Measurements from ENCODE around the gene PIAS1. TPM values are rescaled to one million over a fixed set of nuclear protein-coding genes. Genes with fewer than 3 reads are reported as not detected.

The PIAS1 gene
- total RNA-seq, 1 donor from 2014 or later: 67.8 TPM

DNA sequence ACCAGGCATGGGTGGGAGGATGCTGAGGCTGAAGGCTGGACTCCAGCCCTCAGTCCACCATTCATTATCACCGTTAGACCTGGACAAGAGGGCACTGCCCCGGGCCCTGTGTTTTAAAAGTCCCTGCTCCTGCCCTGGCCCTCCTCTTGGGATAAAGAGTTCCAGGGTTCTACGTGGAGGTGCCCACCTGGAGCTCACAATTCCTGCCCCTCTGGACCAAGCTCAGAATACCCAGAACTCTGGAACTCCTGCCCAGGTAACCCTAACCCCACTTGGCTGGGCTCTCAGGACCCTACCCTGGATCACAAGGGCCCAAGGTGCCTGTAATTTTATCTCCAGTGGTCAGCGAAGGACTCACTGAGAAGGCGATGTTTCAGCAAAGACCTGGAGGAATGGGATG is 149.8 kb downstream of the PIAS1 start:
- TF ChIP-seq, protein P1, sequence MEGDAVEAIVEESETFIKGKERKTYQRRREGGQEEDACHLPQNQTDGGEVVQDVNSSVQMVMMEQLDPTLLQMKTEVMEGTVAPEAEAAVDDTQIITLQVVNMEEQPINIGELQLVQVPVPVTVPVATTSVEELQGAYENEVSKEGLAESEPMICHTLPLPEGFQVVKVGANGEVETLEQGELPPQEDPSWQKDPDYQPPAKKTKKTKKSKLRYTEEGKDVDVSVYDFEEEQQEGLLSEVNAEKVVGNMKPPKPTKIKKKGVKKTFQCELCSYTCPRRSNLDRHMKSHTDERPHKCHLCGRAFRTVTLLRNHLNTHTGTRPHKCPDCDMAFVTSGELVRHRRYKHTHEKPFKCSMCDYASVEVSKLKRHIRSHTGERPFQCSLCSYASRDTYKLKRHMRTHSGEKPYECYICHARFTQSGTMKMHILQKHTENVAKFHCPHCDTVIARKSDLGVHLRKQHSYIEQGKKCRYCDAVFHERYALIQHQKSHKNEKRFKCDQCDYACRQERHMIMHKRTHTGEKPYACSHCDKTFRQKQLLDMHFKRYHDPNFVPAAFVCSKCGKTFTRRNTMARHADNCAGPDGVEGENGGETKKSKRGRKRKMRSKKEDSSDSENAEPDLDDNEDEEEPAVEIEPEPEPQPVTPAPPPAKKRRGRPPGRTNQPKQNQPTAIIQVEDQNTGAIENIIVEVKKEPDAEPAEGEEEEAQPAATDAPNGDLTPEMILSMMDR (IDR thresholded peaks at IDR 0.05; ENCODE audit: unreplicated experiment): no peak
- Mint-ChIP-seq H3K4me3 (ENCODE audit: unreplicated experiment) (no peak overlapping the region), H3K36me3 (ENCODE audit: low read depth, unreplicated experiment) (peaks cover 7% of the 10 kb centered on the region), H3K27ac (ENCODE audit: unreplicated experiment) (no peak overlapping the region), H3K9me3 (ENCODE audit: unreplicated experiment) (no peaks in the 10 kb centered on the region), H3K4me1 (ENCODE audit: unreplicated experiment) (peaks cover 65% of the 10 kb centered on the region), H3K27me3 (ENCODE audit: unreplicated experiment) (peaks cover 13% of the 10 kb centered on the region)
- no peak for DNase-seq (ENCODE audit: low spot score)

DNA sequence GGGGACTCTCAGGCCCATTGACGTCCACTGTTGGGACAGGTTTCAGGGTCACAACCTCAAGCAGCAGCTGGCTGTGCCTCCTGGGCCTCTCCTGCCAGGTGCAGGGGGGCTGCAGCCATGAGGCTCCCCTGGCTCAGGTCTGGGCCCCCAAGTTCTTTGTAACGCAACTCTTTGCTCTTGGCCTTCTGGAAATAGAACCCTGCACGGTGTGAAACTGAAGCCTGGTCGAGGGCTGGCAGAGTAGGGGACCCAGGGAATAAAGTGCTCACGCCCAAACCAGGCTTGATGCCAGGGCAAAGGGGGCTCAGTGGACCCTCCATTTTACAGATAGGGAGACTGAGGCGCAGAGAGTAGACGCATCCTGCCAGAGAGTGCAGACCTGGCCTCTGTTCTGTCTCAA is 150.2 kb downstream of the PIAS1 start:
- TF ChIP-seq, protein P1 (IDR thresholded peaks at IDR 0.05; ENCODE audit: unreplicated experiment): no peak
- Mint-ChIP-seq H3K36me3 (ENCODE audit: low read depth, unreplicated experiment) (peaks cover 7% of the 10 kb centered on the region), H3K4me3 (ENCODE audit: unreplicated experiment) (no peak overlapping the region), H3K9me3 (ENCODE audit: unreplicated experiment) (no peaks in the 10 kb centered on the region), H3K4me1 (ENCODE audit: unreplicated experiment) (peaks cover 66% of the 10 kb centered on the region), H3K27ac (ENCODE audit: unreplicated experiment) (no peak overlapping the region), H3K27me3 (ENCODE audit: unreplicated experiment) (peaks cover 13% of the 10 kb centered on the region)
- DNase-seq (ENCODE audit: low spot score): no peak

DNA sequence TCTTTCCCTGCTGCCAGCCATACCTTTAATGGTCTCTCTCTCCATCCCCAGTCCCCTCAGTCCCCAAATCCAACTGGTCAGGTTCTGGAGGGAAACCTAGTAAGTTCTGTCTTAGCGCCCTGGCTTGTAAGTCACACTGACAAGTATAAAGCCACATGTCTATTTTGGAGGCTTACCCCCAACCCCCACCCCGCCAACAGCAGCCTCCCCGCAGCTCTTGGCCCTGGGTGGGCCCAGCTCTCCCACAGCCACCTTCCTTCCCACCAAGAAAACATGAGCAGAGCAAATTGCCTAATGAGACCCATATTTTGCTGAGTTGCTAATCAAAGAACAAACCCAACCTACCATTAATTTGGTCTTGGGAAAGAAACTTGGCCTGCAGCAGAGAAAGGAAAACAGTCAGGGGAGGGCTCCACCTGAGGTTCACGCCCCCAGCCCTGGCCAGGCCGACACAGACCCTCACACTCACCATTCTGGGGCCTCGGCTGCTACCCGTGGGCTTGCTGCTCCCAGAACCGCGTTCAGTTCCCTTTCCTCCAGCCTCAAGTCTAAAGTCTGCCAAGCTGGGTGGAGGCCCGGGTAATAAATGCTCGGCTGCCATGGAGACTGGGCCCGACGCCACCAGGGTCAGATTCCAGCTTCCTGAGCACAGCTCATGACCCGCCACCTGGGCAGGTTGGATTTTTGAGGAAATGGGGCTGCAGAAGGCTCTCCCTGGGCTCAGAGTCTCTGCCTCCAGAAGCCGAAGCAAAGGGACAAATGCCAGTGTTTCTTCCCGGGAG is 150.9 kb downstream of the PIAS1 start, which contains the start of gene CALML4:
Gene CALML4 (minus strand): TSS at position 557 of the 782 bp plus-strand sequence. CDS start 85 bp downstream, at position 472.
- TF ChIP-seq, protein P1 (IDR thresholded peaks at IDR 0.05; ENCODE audit: unreplicated experiment): no peak
- Mint-ChIP-seq H3K9me3 (ENCODE audit: unreplicated experiment) (no peaks in the 10 kb centered on the region), H3K36me3 (ENCODE audit: low read depth, unreplicated experiment) (peaks cover 3% of the 10 kb centered on the region), H3K27me3 (ENCODE audit: unreplicated experiment) (peaks cover 13% of the 10 kb centered on the region), H3K4me1 (ENCODE audit: unreplicated experiment) (peaks cover 67% of the 10 kb centered on the region), H3K27ac (ENCODE audit: unreplicated experiment) (peak within 1 kb of the TSS; percentile 86), H3K4me3 (ENCODE audit: unreplicated experiment) (peak within 1 kb of the TSS; percentile 56)
- no peak for DNase-seq (ENCODE audit: low spot score)

DNA sequence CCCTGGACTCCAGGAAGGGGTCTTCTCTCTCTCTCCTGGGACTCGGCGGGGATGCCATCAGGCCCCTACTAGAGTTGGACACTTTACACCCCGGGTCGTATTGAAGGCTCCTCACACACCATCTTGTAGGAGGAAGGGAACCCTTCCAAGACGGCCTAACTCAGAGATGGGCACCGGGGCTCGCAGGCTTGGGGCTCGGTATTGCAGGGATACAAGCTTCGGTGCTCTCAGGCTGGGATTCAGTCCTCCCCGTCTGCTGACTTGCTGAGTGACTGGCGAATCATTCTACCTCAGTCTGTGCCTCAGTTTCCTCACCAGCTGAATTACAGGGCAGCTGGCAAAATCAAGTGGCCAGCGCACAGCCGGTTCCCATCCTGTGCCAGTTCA is 151.4 kb downstream of the PIAS1 start:
- peak overlapping the region; percentile 57 for H3K27ac Mint-ChIP-seq (ENCODE audit: unreplicated experiment)
- H3K4me1 Mint-ChIP-seq (ENCODE audit: unreplicated experiment): peaks cover 67% of the 10 kb centered on the region
- peaks cover 13% of the 10 kb centered on the region for H3K27me3 Mint-ChIP-seq (ENCODE audit: unreplicated experiment)
- H3K4me3 Mint-ChIP-seq (ENCODE audit: unreplicated experiment): no peak overlapping the region
- H3K9me3 Mint-ChIP-seq (ENCODE audit: unreplicated experiment): no peaks in the 10 kb centered on the region
- DNase-seq (ENCODE audit: low spot score): no peak
- H3K36me3 Mint-ChIP-seq (ENCODE audit: low read depth, unreplicated experiment): peaks cover 3% of the 10 kb centered on the region
- TF ChIP-seq, protein P1 (IDR thresholded peaks at IDR 0.05; ENCODE audit: unreplicated experiment): no peak

DNA sequence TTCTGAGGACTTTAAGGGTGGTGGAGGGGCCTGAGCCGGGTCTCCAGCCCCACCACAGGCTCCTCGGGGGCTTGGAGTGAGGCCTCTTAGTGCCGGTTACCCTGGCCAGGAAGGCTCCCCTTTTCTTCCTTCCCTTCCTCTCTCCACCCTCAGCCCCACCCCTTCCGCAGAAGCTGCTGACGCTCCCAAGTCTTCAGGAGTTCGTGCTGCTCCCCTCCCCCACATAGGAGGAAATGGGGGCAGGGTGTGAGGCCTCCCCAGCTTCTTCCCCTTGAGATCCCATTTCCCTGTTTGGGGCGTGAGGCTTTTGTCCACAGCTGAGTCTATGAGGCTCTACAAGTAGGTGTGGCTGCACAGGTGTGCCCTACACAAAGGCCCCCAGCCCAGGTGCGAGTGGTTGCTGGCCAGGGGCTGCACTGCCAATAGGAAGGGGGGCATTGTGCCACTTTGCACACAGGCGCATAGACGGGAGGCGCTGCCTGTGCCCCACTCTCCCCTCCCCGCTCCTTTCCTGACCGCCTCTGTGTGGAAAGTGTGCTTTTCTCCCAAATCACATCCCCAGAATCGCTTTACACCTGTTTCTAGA is 151.9 kb downstream of the PIAS1 start:
- DNase-seq (ENCODE audit: low spot score): no peak
- Mint-ChIP-seq H3K4me3 (ENCODE audit: unreplicated experiment) (no peak overlapping the region), H3K36me3 (ENCODE audit: low read depth, unreplicated experiment) (peaks cover 3% of the 10 kb centered on the region), H3K4me1 (ENCODE audit: unreplicated experiment) (peaks cover 64% of the 10 kb centered on the region), H3K27ac (ENCODE audit: unreplicated experiment) (peak overlapping the region; percentile 86), H3K9me3 (ENCODE audit: unreplicated experiment) (no peaks in the 10 kb centered on the region), H3K27me3 (ENCODE audit: unreplicated experiment) (peaks cover 13% of the 10 kb centered on the region)
- TF ChIP-seq, protein P1 (IDR thresholded peaks at IDR 0.05; ENCODE audit: unreplicated experiment): no peak
